Measurements from ENCODE around the gene RASA1.
"Not testable (repeated sequence)": the region's sequence is repeated elsewhere in the genome, so short reads cannot be mapped to it uniquely, and the experiment has no call there.

The RASA1 gene

DNA sequence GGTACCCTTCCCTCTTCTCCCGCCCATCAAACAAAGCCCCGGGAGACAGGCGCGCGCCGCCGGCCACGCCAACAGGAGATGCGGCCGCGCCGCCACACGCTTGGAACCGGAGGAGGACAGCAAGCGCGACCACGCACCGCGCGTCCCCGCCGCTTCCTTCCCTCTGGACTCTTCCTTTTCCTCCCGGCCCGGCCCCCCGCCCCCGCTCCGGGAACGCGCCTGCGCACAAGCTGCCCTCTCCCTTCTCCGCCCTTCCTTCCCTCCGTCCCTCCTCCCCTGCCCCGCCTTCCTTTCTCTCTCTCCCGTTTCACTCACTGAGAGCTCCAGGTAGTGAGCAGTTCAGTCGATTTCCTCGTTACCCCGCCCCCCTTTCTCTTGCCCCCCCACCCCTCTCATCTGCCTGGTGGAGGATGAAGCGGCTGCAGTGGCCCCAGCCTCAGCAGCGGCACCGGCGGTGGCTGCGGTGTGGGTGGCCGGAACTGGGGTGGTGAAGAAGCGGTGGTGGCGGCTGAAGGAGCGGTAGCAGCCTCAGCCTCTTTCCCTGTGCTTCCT lies at the start of gene RASA1:
TSS of gene RASA1 (plus strand) at position 310 of the 552 bp plus-strand sequence. CDS start 569 bp downstream, outside the sequence.
- peak; percentile 56 to 87 (median 81) for DNase-seq (ENCODE audit: low read depth in 4 of 4, low spot score in 1 of 4)

DNA sequence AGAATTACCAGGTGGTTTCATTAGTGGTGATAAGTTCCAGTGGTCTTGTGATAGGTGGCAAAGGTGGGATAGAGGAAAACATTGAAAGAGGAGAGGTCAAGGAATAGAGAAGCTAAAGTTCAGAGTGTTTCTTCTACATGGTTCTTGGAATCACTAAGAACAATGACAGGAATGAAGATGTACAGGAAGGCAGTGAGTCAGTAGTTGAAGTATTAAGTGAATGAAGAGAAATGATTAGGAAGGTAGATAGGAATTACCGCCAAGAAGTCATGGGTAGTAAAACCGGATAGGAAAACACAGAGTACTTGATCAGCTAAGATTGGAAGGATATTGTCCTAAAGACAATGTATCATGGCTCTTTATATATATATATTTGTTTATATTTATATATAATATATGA lies 37.9 kb upstream of the RASA1 start:
- DNase-seq (ENCODE audit: low read depth in 4 of 4, low spot score in 1 of 4): no peak

DNA sequence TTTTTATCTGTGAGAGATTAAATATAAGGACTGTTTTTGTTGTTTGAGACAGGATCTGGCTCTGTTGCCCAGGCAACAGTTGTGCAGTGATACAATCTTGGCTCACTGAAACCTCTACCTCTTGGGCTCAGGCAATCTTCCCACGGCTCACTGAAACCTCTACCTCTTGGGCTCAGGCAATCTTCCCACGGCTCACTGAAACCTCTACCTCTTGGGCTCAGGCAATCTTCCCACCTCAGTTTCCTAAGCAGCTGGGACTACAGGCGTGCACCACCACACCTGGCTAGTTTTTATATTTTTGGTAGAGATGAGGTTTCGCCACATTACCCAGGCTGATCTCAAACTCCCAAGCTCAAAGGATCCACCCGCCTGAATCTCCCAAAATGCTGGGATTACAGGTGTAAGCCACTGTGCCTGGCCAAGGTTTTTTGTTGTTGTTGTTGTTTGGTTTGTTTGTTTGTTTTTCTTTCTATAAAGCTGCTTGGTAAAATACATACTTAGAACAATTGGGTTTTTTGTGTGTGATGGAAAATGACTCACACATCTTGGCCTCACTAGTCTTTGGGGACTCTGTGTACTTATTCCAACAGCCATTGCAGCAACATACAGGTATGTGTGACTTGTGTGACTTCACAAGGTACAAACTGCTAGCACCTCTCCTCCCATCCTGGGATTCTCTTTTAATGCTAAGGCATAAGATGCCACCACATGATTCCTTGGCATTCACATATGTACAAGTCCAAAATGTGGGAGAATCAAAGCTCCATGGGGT lies 36.5 kb upstream of the RASA1 start:
- DNase-seq (ENCODE audit: low read depth in 4 of 4, low spot score in 1 of 4): no peak

DNA sequence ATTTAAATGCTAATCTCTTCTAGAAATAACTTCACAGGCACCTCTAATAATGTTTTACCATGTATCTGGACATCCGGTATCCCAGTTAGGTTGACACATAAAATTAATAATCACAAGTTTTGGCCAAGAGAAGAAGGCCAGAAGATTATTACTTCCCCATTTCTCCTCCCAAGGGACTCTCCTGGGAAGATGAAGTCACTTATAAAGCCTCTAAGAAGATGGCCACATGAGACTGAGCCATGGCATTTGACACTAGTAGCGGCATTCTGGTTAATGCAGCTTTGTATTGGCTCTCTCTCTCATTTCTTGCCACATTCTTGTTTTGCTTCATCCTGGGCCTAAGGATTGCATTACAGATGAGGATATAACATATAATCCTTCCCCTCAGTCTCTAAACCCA lies 34.5 kb upstream of the RASA1 start:
- DNase-seq (ENCODE audit: low read depth in 4 of 4, low spot score in 1 of 4): no peak

DNA sequence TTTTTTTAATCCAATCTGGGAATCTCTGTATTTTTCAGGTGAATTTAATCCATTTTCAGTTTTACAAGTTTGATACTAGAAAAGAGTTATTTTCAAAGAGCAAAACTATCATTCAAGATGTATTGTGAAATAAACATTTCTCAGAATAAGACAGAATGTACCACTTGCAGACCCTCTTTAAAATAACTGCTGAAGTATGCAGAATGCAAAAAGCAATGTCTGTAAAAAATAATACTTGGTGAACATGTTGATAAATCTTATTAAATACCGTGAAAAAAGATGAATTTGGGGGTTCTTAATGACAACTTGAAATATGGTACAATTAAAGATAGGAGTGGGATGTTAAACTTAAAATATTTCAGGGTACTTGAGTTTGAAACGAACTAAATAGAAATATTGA lies 26.1 kb upstream of the RASA1 start:
- DNase-seq (ENCODE audit: low read depth in 4 of 4, low spot score in 1 of 4): no peak

DNA sequence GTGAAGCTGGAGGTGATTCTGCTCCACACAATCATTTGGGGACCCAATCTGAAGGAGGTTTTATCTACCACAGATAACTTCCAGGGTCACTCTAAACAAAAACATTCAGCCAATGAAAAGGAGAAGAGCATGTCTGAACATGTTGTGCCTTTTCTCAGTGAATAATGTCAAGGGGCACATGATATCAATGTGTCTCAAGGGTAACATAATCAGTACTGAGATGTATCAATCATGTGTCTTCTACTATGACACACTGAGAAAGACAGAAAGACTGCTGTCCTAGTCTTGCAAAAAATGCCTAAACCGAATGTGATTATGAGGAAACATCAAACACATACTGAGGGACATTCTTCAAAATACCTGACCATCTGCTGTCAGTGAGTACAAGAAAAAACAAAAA lies 25.4 kb upstream of the RASA1 start:
- DNase-seq (ENCODE audit: low read depth in 4 of 4, low spot score in 1 of 4): no peak

DNA sequence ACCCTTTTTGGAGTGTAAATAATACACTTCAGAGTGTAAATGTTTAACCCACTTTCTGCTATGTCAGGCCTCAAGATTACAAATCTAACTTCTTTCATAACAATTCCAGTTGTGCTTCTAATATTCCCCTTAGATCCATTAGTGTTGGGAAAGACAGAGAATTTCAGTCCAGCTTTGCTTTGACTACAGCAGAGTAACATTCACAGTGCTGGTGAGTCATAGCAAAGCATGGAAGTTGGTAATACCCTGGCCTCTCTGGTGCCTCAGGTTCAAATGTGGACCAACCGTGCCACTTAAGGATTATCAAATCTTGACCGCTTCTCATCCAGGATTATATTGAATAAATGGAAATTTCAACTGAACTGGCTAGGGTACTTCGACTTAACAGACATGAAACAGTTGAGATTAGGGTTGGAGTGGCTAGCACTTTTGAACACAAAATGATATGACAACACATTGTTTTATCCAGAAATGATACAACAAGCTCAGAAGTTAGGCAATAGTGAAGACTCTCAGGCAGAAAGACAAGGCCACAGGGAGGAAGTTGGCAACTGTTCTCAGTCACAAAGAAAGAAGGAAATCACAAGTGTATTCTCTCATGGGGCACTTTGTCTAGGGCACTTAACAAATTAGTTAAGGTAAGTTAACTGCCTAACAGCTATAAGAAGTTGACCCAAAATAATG lies 24.4 kb upstream of the RASA1 start:
- no peak for DNase-seq (ENCODE audit: low read depth in 4 of 4, low spot score in 1 of 4)

DNA sequence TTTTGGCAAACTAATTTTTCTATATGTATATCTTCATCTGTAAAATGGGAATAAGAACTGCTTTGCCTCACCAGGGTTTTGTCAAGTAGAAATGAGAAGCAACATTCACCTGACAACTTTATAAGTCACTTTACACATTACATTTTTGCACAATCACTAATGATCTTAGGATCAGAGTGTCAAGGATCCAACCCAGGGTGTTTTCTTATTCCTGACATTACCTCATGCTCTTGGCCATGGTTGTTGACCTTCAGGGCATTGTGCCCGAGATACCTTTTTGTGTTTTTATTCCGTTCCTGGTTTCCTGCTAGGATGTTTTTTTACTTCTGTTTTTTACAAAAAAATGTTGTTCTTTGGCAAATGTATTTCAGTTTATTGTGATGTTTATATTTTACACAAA lies 22.2 kb upstream of the RASA1 start:
- no peak for DNase-seq (ENCODE audit: low read depth in 4 of 4, low spot score in 1 of 4)

DNA sequence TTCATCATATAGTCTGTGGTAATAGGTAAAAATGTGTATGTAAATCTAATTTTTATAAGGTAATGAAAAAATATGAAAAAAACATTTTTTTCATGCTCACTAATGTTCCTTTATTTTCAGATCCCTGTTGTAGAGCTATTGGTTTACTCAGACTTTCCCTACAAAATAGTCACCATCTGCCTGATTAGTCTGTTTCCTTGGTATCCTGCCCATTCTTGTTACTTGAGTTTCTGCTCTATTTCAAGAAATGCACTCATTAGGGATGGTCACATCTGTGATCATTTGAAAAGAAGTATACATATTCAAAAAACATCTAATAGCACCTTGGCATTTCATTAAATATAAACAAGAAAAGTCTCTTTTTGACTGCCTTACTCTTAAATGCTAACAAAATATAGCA lies 21.6 kb upstream of the RASA1 start:
- no peak for DNase-seq (ENCODE audit: low read depth in 4 of 4, low spot score in 1 of 4)

DNA sequence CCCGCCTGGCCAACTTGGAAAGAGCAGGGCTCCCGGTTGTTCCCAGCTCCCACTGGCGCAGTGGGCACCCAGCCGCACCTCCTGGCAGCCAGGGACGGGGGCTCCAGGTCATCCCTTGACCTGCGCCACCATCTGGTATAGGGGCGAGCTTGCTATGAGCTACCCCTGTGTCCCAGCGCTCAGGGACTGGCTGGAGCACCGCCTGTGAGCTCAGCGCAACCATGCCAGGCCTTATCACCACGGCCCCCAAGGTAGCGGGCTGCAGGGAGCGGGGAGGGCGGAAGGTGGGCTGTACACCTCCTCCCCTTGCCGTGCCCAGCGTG lies 15.4 kb upstream of the RASA1 start:
- DNase-seq (ENCODE audit: low read depth in 4 of 4, low spot score in 1 of 4): no peak

DNA sequence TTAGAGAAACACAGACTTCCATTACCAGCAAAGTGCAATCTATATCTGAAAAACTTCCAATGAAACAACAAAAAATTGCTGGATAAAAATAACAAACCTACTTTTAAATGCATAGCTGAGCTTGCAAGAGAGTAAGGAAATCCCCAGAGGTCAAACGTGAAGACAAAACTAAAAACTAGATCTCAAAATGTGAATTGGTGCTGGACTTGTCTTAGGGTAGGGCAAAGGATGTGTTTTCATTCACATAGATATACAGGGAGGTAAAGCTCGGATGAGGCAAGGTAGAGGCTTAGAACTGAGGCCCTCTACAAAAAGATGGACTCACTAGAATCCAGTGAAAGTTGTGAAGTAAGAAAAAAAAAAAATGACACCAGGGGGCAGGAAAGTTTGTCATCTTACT lies 13.6 kb upstream of the RASA1 start:
- no peak for DNase-seq (ENCODE audit: low read depth in 4 of 4, low spot score in 1 of 4)

DNA sequence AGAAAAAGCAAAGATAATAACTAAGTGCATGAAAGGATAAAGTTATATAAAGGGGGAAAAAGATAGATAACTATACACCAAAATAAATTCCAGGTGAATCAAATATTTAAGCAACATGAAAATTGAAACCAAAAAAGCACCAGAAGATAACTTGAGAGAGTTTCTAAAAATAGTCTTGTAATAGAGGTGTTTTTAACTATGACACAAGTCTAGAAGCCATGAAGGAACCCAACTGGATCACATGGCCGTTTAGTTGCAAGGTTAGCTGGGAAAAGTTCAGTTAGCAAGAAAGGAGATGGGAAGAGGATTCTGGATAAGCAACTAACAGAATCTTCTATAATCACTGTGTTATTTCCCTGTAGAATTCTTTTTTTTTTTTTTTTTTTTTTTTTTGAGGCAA lies 9.2 kb upstream of the RASA1 start:
- no peak for DNase-seq (ENCODE audit: low read depth in 4 of 4, low spot score in 1 of 4)

DNA sequence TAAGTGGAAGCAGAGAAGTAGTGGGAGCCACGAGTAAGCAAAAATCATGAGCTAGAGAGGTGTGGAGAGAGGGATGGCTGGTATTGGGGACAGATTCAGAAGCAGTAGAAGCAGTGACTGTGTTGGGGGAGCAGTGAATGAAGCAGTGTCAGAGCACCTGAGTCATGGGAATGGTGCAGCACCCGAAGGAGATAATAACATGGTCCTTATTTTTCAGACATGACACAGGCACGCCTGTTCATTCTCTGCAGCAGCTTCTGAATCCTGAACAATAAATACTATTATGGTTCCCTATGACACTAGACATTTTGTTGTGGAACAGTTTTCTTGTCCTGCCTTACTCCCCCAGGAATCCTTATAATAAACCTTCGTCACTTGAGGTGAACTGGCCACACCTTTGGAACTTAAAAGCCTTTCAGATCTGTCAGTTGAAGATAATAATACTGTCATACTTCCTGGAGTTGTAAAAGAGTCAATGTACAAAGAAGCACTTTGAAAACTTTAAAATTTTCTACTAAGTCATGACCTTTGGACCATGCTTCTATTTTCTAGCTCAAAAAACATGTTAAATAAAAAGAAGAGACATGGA lies 7.0 kb upstream of the RASA1 start:
- no peak for DNase-seq (ENCODE audit: low read depth in 4 of 4, low spot score in 1 of 4)

DNA sequence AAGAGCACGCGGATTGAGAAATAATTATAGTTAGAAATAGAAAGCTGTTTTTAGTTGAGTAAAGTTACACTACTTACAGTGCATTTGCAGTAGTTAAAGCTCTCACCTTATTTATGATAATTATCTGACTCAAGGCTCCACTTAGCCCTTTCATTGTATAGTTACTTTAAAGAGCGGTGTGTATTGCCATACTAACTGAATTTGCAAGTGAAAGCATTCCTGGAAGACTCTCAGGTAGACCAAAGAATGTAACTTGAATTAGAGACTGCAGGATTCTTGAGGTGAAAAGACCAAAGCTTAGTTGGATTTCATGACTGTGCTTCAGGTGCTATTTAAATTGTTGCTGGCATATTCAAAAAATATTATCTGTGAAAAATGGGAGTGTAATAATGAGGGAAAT lies 4.2 kb upstream of the RASA1 start:
- DNase-seq (ENCODE audit: low read depth in 4 of 4, low spot score in 1 of 4): no peak

DNA sequence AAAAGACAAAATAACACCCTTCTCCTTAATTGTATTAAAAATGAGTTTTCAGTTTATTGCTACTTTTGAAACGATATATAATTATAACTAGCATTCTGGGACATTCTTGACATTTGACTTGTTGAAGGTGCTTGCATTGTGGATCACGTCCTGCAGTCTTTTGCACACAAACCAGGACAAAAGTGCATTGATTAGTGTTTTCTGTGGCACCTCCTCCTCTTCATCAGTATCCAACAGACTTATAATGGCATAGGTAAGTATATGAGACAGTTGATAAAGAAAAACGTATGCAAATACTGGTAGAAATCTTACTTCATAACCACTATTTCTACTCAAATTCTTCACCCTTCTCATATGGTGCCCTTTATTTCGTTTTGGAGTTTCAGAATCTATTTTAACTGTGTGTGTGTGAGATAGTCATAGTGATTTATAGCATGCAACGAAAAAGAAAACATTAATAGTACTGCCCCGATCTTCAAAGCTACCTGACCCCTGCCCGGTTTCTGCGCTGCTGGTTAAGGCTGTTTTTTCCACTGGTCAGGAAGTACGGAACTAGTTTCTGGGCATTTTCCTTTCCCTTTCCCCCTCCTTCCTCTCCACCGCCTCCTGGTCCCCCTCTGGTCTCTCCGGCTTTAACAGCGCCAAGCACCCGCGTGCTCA lies 639 bp upstream of the RASA1 start:
- DNase-seq (ENCODE audit: low read depth in 4 of 4, low spot score in 1 of 4): no peak

DNA sequence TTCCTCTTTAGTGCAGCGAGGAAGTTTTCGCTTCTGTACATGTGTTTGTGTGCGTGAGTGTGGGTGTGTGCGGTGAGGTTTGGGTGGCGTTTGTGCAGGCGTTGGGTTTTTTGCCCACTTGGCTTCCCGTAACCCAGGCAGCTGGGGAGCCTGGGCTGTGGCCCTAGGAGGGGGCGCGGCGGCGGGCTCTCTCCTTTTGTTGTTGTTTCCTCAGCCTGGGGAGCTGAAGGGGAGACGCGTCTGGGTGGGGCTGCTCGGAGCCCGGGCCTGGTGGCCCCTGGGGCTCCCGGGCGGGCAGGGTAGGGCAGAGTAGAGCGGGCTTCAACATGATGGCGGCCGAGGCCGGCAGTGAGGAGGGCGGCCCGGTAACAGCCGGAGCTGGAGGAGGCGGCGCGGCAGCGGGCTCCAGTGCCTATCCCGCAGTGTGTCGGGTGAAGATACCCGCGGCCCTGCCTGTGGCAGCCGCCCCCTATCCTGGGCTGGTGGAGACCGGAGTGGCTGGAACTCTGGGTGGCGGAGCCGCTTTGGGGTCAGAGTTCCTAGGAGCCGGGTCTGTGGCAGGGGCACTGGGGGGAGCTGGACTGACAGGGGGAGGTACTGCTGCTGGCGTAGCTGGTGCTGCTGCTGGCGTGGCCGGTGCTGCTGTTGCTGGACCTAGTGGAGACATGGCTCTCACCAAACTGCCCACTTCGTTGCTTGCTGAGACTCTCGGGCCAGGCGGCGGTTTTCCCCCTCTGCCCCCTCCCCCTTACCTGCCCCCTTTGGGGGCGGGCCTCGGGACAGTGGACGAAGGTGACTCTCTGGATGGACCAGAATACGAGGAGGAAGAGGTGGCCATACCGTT lies 665 bp downstream of the RASA1 start:
- peak; percentile 35 to 67 (median 55) for DNase-seq (ENCODE audit: low read depth in 4 of 4, low spot score in 1 of 4)

DNA sequence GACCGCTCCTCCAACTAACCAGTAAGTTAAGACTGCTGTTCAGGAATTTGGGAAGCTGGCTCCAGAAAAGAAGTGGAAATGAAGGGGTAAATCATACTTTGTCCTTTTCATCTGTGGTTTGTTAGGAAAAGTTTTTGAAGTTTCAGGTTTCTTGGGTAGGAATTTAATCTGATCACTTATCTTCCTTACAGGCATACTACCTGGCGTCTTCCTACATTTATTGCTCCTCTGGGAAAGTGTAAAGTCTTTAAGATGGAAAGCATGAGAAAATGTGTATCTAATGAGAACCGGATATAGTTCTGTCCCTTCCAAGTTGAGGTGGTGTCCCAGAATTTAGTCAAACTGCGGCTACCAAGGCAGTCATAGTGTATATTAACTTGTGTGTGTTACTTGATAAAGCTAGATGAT lies 1.3 kb downstream of the RASA1 start:
- DNase-seq (ENCODE audit: low read depth in 4 of 4, low spot score in 1 of 4): no peak

DNA sequence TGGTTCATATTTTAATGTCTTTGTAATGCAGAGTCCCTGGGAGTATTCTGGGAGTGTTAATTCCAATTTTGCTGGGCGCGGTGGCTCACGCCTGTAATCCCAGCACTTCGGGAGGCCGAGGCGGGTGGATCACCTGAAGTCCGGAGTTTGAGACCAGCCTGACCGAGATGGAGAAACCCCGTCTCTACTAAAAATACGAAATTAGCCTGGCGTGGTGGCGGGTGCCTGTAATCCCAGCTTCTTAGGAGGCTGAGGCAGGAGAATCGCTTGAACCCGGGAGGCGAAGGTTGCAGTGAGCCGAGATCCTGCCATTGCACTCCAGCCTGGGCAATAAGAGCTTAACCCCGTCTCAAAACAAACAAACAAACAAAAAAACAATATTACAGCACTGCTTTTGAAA lies 3.2 kb downstream of the RASA1 start:
- not testable (repeated sequence) for DNase-seq (ENCODE audit: low read depth in 4 of 4, low spot score in 1 of 4)

DNA sequence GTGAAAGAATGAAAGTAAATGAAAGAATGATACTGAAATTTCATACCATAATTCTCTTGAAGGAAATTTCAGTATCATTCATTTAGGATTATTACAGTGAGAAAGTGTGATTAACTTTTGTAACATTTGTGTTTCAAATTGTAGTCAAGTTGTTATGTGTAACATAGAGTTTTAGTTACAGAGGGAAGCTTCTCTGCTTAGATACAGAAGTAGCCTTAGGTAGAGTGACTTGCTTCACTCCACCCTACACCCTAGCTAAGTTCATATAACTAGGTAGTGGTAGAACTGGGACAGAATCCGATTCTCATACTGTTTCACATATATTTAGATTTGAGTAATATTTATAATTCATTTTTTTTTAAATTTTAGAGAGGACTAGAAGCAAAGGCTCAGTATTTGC lies 9.0 kb downstream of the RASA1 start:
- DNase-seq (ENCODE audit: low read depth in 4 of 4, low spot score in 1 of 4): no peak

DNA sequence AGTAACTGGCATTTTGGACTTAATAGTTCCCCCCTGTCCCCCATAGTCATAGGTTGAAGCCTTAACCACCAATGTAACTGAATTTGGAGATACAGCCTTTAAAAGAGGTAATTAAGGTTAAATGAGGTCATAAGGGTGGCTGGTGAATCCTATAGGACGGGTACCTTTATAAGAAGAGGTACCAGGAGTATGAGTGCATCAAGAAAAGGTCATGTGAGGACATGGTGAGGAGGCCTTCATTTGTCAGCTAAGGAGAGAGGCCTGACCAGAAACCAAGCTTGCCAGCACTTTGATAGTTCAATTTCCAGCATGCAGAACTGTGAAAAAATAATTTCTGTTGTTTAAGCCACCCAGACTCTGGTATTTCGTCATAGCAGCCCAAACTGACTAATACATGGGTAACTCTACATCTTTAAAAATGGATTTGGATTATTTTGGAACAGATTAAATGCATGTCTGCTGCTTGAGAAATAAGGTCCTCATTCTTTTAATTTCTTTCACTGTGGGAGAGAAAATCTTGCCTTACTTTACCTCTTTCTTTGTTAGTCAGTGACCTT lies 9.7 kb downstream of the RASA1 start:
- no peak for DNase-seq (ENCODE audit: low read depth in 4 of 4, low spot score in 1 of 4)
